H9 (cell line): Measurements from ENCODE around the gene DNHD1. TPM values are rescaled to one million over a fixed set of nuclear protein-coding genes. Genes with fewer than 3 reads are reported as not detected.

Experiments used
- DNase-seq: peaks from one replicate; pipeline ENCODE4 v3.0.0-alpha.2; 2017
- H2AFZ ChIP-seq: one replicate; pipeline ENCODE4 v1.6.1; 2013; ENCODE audit warnings: mild to moderate bottlenecking, low read length, control low read depth, moderate library complexity
- H2AK5ac ChIP-seq: 2 replicates; pipeline ENCODE4 v1.6.1; 2013; ENCODE audit warnings: low read length, control low read depth, mixed read lengths; ENCODE audit not compliant: insufficient read length
- H2BK120ac ChIP-seq: one replicate; pipeline ENCODE4 v1.6.1; 2013; ENCODE audit warnings: low read depth, mild to moderate bottlenecking, low read length, control low read depth, inconsistent platforms; ENCODE audit not compliant: poor library complexity, severe bottlenecking
- H2BK12ac ChIP-seq: 2 replicates; pipeline ENCODE4 v1.6.1; 2013; ENCODE audit warnings: low read length, control low read depth, mixed read lengths, low read depth; ENCODE audit not compliant: insufficient read length
- H2BK15ac ChIP-seq: 2 replicates; pipeline ENCODE4 v1.6.1; 2013; ENCODE audit warnings: low read depth, low read length, control low read depth
- H2BK20ac ChIP-seq: one replicate; pipeline ENCODE4 v1.6.1; 2013; ENCODE audit warnings: low read depth, mild to moderate bottlenecking, low read length, control low read depth, inconsistent platforms; ENCODE audit not compliant: poor library complexity, severe bottlenecking
- H2BK5ac ChIP-seq: 2 replicates; pipeline ENCODE4 v1.6.1; 2013; ENCODE audit warnings: low read length, control low read depth, mixed read lengths; ENCODE audit not compliant: insufficient read length
- H3K14ac ChIP-seq: 2 replicates; pipeline ENCODE4 v1.6.1; 2013; ENCODE audit warnings: low read length, control low read depth; ENCODE audit not compliant: insufficient read depth
- H3K18ac ChIP-seq: 2 replicates; pipeline ENCODE4 v1.6.1; 2013; ENCODE audit warnings: low read depth, mild to moderate bottlenecking, mixed read lengths, low read length, control low read depth; ENCODE audit not compliant: insufficient read length
- H3K23ac ChIP-seq: 2 replicates; pipeline ENCODE4 v1.6.1; 2013; ENCODE audit warnings: low read length, control low read depth, mixed read lengths, low read depth; ENCODE audit not compliant: insufficient read length
- H3K23me2 ChIP-seq: 2 replicates; pipeline ENCODE4 v1.6.1; 2013; ENCODE audit warnings: low read depth, mild to moderate bottlenecking, mixed read lengths, low read length, control low read depth; ENCODE audit not compliant: insufficient read length, poor library complexity, severe bottlenecking
- H3K27ac ChIP-seq: 2 replicates; pipeline ENCODE4 v1.5.1; 2013; ENCODE audit warnings: low read length, control low read depth, mixed read lengths, low read depth; ENCODE audit not compliant: insufficient read length
- H3K27me3 ChIP-seq: 2 replicates; pipeline ENCODE4 v1.6.1; 2013; ENCODE audit warnings: low read length, control low read depth, inconsistent platforms; ENCODE audit not compliant: insufficient read depth
- H3K4ac ChIP-seq: 2 replicates; pipeline ENCODE4 v1.6.1; 2013; ENCODE audit warnings: low read depth, mild to moderate bottlenecking, control low read depth, inconsistent platforms, low read length, moderate library complexity
- H3K4me1 ChIP-seq: 2 replicates; pipeline ENCODE4 v1.6.1; 2013; ENCODE audit warnings: low read length, control low read depth, inconsistent platforms; ENCODE audit not compliant: insufficient read depth
- H3K4me2 ChIP-seq: 2 replicates; pipeline ENCODE4 v1.6.1; 2013; ENCODE audit warnings: low read length, control low read depth, mixed read lengths; ENCODE audit not compliant: insufficient read length, insufficient read depth
- H3K56ac ChIP-seq: 2 replicates; pipeline ENCODE4 v1.6.1; 2013; ENCODE audit warnings: low read depth, mild to moderate bottlenecking, mixed read lengths, low read length, control low read depth; ENCODE audit not compliant: insufficient read length
- H3K79me1 ChIP-seq: 2 replicates; pipeline ENCODE4 v1.6.1; 2013; ENCODE audit warnings: low read depth, mild to moderate bottlenecking, moderate library complexity, low read length, control low read depth, inconsistent platforms; ENCODE audit not compliant: insufficient read depth, poor library complexity, severe bottlenecking
- H3K79me2 ChIP-seq: 2 replicates; pipeline ENCODE4 v1.6.1; 2013; ENCODE audit warnings: low read length, control low read depth, inconsistent platforms; ENCODE audit not compliant: insufficient read depth
- H3K9ac ChIP-seq: 2 replicates; pipeline ENCODE4 v1.6.1; 2013; ENCODE audit warnings: low read length, control low read depth, mixed read lengths; ENCODE audit not compliant: insufficient read length; ENCODE audit errors: extremely low read depth
- H3K9me3 ChIP-seq: one replicate; pipeline ENCODE4 v1.6.1; 2013; ENCODE audit warnings: low read depth, low read length, inconsistent platforms; ENCODE audit not compliant: control insufficient read depth
- H3T11ph ChIP-seq: one replicate; pipeline ENCODE4 v1.6.1; 2013; ENCODE audit warnings: mild to moderate bottlenecking, low read length, control low read depth, inconsistent platforms
- H4K20me1 ChIP-seq: one replicate; pipeline ENCODE4 v1.6.1; 2013; ENCODE audit not compliant: control insufficient read depth, insufficient read length, insufficient read depth
- H4K5ac ChIP-seq: 2 replicates; pipeline ENCODE4 v1.6.1; 2013; ENCODE audit warnings: low read depth, mild to moderate bottlenecking, mixed read lengths, low read length, control low read depth; ENCODE audit not compliant: insufficient read length
- H4K8ac ChIP-seq: replicated peaks from 2 replicates; pipeline ENCODE4 v1.6.1; 2013; ENCODE audit warnings: low read length, control low read depth, mixed read lengths, low read depth; ENCODE audit not compliant: insufficient read length
- H4K91ac ChIP-seq: 2 replicates; pipeline ENCODE4 v1.6.1; 2013; ENCODE audit warnings: low read depth, mild to moderate bottlenecking, moderate library complexity, mixed read lengths, low read length, control low read depth; ENCODE audit not compliant: insufficient read length
- H3K27ac Mint-ChIP-seq, 3 experiments: 2 replicates in 2 of 3; 3 replicates in 1 of 3; pipeline ENCODE4 v1.8.0; 2020 to 2021; ENCODE audit warnings: mixed read lengths in 3 of 3, mild to moderate bottlenecking in 1 of 3, moderate library complexity in 1 of 3
- H3K27me3 Mint-ChIP-seq: 2 replicates; pipeline ENCODE4 v1.8.0; 2021; ENCODE audit warnings: low read depth, mild to moderate bottlenecking, moderate library complexity, mixed read lengths
- H3K36me3 Mint-ChIP-seq, 3 experiments: 2 replicates in 2 of 3; 3 replicates in 1 of 3; pipeline ENCODE4 v1.8.0; 2020 to 2021; ENCODE audit warnings: low read depth in 3 of 3, mixed read lengths in 3 of 3; ENCODE audit not compliant: insufficient read depth in 1 of 3
- H3K4me1 Mint-ChIP-seq, 2 experiments: 2 replicates each; pipeline ENCODE4 v1.8.0; 2020; ENCODE audit warnings: mixed read lengths in 2 of 2
- H3K4me3 Mint-ChIP-seq, 2 experiments: 2 replicates in 1 of 2; 3 replicates in 1 of 2; pipeline ENCODE4 v1.8.0; 2020 to 2021; ENCODE audit warnings: mild to moderate bottlenecking in 2 of 2, mixed read lengths in 2 of 2, moderate library complexity in 1 of 2
- H3K9me3 Mint-ChIP-seq, 2 experiments: 2 replicates in 1 of 2; 3 replicates in 1 of 2; pipeline ENCODE4 v1.8.0; 2020; ENCODE audit warnings: mild to moderate bottlenecking in 2 of 2, mixed read lengths in 2 of 2, moderate library complexity in 1 of 2
- CTCF ChIP-seq: fragments of 200-600 bp; sonication (generic); conservative IDR thresholded peaks from 3 replicates; pipeline ENCODE4 v1.8.0; 2021; ENCODE audit warnings: antibody characterized with exemption, mild to moderate bottlenecking
- WGBS: extraction: QIAGEN DNeasy Blood & Tissue Kit; methylation state at CpG from one replicate; pipeline ENCODE4 v1.1.7; 2013; ENCODE audit warnings: missing lambda C conversion rate, low lambda C conversion rate, mixed read lengths; ENCODE audit not compliant: insufficient read length; ENCODE audit errors: extremely low coverage; 5-methylcytosine and 5-hydroxymethylcytosine counted together
- total RNA-seq: library from RNA; stranded (reverse); gene quantifications from 2 replicates; pipeline ENCODE4 v1.2.1, GENCODE V29; 2021

The DNHD1 gene
- total RNA-seq, 1 experiment from 2014 or later, result 3.5 TPM

- H2BK15ac ChIP-seq, result no peak overlapping the region
- H3K79me1 ChIP-seq, result no peaks in the 10 kb centered on the region
- H3K56ac ChIP-seq, result no peak overlapping the region
- no peak for TF ChIP-seq CTCF
- no peak overlapping the region for H3K14ac ChIP-seq
- no peak overlapping the region for H3K4ac ChIP-seq
- no peaks in the 10 kb centered on the region for H3K79me2 ChIP-seq
- WGBS, result no CpG with 5 or more reads among the region's 11 CpGs
- no peaks in the 10 kb centered on the region; the same call in none of the 2 replicates for H3K27me3 Mint-ChIP-seq
- no peak overlapping the region for H2BK5ac ChIP-seq
- H4K5ac ChIP-seq, result no peak overlapping the region
- H3T11ph ChIP-seq, result no peak overlapping the region
- H4K20me1 ChIP-seq, result no peaks in the 10 kb centered on the region
- H2BK12ac ChIP-seq, result no peak overlapping the region
- no peak overlapping the region for H3K18ac ChIP-seq
- no peak overlapping the region for H4K91ac ChIP-seq
- no peak overlapping the region for H2AK5ac ChIP-seq
- H3K27me3 ChIP-seq, result no peaks in the 10 kb centered on the region
- DNase-seq, result no peak
- no peak overlapping the region for H3K9ac ChIP-seq
- H3K4me1 Mint-ChIP-seq, result no peaks in the 10 kb centered on the region
- no peak overlapping the region for H3K27ac ChIP-seq
- no peaks in the 10 kb centered on the region for H3K9me3 ChIP-seq
- H3K4me3 Mint-ChIP-seq, result no peak overlapping the region
- no peak overlapping the region for H2AFZ ChIP-seq
- no peak overlapping the region for H4K8ac ChIP-seq
- H3K23me2 ChIP-seq, result no peaks in the 10 kb centered on the region
- no peaks in the 10 kb centered on the region for H3K9me3 Mint-ChIP-seq
- H3K27ac Mint-ChIP-seq, result 0 out of 7 replicates have a peak overlapping the region, but pooled peaks of 1 of the 3 experiments have one; percentile 19
- H3K4me2 ChIP-seq, result no peak overlapping the region
- no peak overlapping the region for H2BK20ac ChIP-seq
- H3K36me3 Mint-ChIP-seq, result no peaks in the 10 kb centered on the region
- no peaks in the 10 kb centered on the region for H3K4me1 ChIP-seq
- no peak overlapping the region for H3K23ac ChIP-seq
- no peak overlapping the region for H2BK120ac ChIP-seq
Observed at GRCh38 chr11:6556139-6556949, 59.3 kb downstream of the DNHD1 start.
